GM19452 (cell line): Measurements from ENCODE around the gene USP17L28.
"Not testable (repeated sequence)": the region's sequence is repeated elsewhere in the genome, so short reads cannot be mapped to it uniquely, and the experiment has no call there.

Source experiments
- ATAC-seq: cut with Tn5 transposase; IDR thresholded peaks from one replicate; pipeline ENCODE4 v1.9.1; 2021; ENCODE audit not compliant: unreplicated experiment

The USP17L28 gene, protein sequence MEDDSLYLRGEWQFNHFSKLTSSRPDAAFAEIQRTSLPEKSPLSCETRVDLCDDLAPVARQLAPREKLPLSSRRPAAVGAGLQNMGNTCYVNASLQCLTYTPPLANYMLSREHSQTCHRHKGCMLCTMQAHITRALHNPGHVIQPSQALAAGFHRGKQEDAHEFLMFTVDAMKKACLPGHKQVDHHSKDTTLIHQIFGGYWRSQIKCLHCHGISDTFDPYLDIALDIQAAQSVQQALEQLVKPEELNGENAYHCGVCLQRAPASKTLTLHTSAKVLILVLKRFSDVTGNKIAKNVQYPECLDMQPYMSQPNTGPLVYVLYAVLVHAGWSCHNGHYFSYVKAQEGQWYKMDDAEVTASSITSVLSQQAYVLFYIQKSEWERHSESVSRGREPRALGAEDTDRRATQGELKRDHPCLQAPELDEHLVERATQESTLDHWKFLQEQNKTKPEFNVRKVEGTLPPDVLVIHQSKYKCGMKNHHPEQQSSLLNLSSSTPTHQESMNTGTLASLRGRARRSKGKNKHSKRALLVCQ

GRCh38 chr4:9348593-9348992 lies at the start of gene USP17L28:
Gene USP17L28 (plus strand): TSS chr4:9348893. CDS start chr4:9348893, 0 bp downstream.
- ATAC-seq, result not testable (repeated sequence)

DNA sequence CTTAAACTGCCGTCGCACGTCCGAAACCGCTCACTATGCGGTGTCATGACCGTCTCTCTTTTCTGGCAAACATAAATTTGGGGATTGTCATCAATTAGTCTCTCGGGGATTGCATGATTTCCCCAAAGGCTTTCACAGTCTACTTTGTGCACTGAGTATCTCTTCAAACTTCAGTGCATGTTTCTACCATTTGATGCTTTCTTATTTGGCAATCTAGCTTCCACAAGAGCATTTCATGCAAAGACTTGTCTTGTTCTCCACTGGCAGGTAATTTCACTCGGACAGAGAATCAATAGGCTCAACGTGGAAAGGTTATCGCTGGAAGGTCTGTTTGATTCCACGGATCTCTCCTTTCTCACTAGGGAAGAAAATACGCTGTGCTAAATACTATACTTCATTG lies 24.5 kb upstream of the USP17L28 start:
- ATAC-seq, result not testable (repeated sequence)

- ATAC-seq, result not testable (repeated sequence)
Observed at GRCh38 chr4:9324865-9325264, 23.8 kb upstream of the USP17L28 start, which contains the start of gene USP17L24. Gene USP17L24 (plus strand): TSS chr4:9325165. CDS start chr4:9325165, 0 bp downstream.

GRCh38 chr4:9329611-9330010 lies 19.1 kb upstream of the USP17L28 start, which contains the start of gene USP17L25:
Gene USP17L25 (plus strand): TSS chr4:9329911. CDS start chr4:9329911, 0 bp downstream.
- ATAC-seq, result not testable (repeated sequence)

GRCh38 chr4:9334358-9334757 lies 14.3 kb upstream of the USP17L28 start, which contains the start of gene USP17L26:
Gene USP17L26 (plus strand): TSS chr4:9334658. CDS start chr4:9334658, 0 bp downstream.
- not testable (repeated sequence) for ATAC-seq

DNA sequence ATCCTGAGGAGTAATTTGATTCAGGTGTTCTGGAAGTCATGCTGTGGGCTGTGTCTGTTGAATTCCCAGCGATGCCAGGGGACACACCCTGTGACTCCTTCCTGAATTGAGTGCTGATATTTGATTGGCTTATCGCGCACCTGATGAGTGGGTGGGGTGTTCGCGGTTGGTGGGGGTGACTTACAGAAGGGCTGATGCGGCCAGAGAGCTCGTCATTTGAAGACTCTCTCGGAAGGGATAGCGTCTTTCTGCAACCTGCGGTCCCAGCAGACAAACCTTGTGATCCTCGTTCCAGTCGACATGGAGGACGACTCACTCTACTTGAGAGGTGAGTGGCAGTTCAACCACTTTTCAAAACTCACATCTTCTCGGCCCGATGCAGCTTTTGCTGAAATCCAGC lies 9.6 kb upstream of the USP17L28 start, which contains the start of gene USP17L5:
TSS of gene USP17L5 (plus strand) at position 301 of the 400 bp plus-strand sequence. CDS start at position 301, 0 bp downstream.
- ATAC-seq, result not testable (repeated sequence)

GRCh38 chr4:9343848-9344247 lies 4.8 kb upstream of the USP17L28 start, which contains the start of gene USP17L27:
Gene USP17L27 (plus strand): TSS chr4:9344148. CDS start chr4:9344148, 0 bp downstream.
- not testable (repeated sequence) for ATAC-seq

DNA sequence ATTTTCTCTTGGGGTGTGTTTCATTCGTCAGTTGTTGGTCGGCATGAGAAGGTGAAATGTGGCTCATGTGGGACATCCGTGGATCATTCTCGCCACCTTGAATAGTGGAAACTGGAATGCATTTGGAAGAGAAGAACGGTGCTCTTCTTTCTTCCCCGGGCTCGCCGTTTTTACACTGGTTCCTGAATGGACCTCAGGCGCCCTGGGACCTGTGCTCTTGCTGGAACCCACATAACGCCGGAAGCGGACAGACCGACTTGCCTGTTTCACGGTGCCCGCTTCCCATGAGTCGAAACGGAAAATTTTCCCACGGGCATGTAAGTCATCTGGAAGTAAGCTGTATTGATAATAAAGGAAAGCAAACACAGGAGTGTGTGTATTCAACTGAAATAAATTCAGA lies 2.2 kb downstream of the USP17L28 start:
- ATAC-seq, result not testable (repeated sequence)

GRCh38 chr4:9353338-9353737 lies 4.6 kb downstream of the USP17L28 start, which contains the start of gene USP17L29:
Gene USP17L29 (plus strand): TSS chr4:9353638. CDS start chr4:9353638, 0 bp downstream.
- ATAC-seq, result not testable (repeated sequence)

DNA sequence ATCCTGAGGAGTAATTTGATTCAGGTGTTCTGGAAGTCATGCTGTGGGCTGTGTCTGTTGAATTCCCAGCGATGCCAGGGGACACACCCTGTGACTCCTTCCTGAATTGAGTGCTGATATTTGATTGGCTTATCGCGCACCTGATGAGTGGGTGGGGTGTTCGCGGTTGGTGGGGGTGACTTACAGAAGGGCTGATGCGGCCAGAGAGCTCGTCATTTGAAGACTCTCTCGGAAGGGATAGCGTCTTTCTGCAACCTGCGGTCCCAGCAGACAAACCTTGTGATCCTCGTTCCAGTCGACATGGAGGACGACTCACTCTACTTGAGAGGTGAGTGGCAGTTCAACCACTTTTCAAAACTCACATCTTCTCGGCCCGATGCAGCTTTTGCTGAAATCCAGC lies 14.1 kb downstream of the USP17L28 start, which contains the start of gene USP17L30:
TSS of gene USP17L30 (plus strand) at position 301 of the 400 bp plus-strand sequence. CDS start at position 301, 0 bp downstream.
- ATAC-seq, result not testable (repeated sequence)

GRCh38 chr4:9379881-9380280 lies 31.2 kb downstream of the USP17L28 start:
- not testable (repeated sequence) for ATAC-seq

GRCh38 chr4:9381012-9381534 lies 32.4 kb downstream of the USP17L28 start:
- peak; percentile 53 for ATAC-seq

- ATAC-seq, result no peak
Observed at GRCh38 chr4:9384126-9384525, 35.4 kb downstream of the USP17L28 start.

DNA sequence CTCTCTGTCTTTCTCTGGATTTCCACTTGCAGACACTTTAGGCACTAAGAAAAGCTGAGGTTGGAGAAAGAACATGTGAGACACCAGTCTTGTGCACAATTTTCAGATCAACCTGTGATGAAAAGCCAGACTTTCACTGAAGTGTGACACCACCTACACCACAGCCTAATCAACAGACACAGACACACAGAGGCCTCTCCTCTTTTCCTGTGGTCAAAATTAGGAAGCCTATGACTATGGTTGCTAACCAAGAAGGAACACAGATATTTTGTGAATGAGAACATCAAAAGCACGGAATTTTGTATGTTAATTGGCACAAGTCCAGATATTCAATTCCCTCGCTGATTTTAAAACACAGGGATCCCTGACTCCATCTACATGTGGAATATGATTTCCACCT lies 40.3 kb downstream of the USP17L28 start:
- not testable (repeated sequence) for ATAC-seq
